GM10266 (cell line): ENCODE data around the gene DGLUCY.

ENCODE experiments used
- DNase-seq: peaks from one replicate; pipeline ENCODE4 v3.0.0; 2012; ENCODE audit errors: extremely low spot score
- TF ChIP-seq, protein P1 (sequence below): IDR thresholded peaks from 2 replicates; pipeline ENCODE4 v1.5.1; 2012; ENCODE audit warnings: mild to moderate bottlenecking, low read depth; ENCODE audit not compliant: control insufficient read depth, insufficient read depth; ENCODE audit errors: missing control alignments

Gene DGLUCY

GRCh38 chr14:91108941-91109611 lies 4.8 kb upstream of the DGLUCY start:
- peak; percentile 38 for DNase-seq
- TF ChIP-seq, protein P1, sequence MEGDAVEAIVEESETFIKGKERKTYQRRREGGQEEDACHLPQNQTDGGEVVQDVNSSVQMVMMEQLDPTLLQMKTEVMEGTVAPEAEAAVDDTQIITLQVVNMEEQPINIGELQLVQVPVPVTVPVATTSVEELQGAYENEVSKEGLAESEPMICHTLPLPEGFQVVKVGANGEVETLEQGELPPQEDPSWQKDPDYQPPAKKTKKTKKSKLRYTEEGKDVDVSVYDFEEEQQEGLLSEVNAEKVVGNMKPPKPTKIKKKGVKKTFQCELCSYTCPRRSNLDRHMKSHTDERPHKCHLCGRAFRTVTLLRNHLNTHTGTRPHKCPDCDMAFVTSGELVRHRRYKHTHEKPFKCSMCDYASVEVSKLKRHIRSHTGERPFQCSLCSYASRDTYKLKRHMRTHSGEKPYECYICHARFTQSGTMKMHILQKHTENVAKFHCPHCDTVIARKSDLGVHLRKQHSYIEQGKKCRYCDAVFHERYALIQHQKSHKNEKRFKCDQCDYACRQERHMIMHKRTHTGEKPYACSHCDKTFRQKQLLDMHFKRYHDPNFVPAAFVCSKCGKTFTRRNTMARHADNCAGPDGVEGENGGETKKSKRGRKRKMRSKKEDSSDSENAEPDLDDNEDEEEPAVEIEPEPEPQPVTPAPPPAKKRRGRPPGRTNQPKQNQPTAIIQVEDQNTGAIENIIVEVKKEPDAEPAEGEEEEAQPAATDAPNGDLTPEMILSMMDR: no peak

DNA sequence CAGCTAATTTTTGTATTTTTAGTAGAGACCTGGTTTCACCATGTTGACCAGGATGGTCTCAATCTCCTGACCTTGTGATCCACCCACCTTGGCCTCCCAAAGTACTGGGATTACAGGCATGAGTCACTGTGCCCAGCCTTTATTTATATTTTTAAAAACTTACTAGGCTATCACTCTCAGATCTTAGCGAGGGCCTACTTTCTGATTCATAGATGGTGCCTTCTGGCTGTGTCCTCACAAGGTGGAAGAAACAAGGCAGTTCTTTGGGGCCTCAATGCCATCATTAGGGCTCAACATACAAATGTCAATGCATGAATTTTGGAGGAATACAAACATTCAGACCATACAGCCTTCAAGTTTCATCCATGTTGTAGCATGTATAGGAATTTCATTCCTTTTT lies 2.4 kb upstream of the DGLUCY start:
- TF ChIP-seq, protein P1: no peak
- no peak for DNase-seq

DNA sequence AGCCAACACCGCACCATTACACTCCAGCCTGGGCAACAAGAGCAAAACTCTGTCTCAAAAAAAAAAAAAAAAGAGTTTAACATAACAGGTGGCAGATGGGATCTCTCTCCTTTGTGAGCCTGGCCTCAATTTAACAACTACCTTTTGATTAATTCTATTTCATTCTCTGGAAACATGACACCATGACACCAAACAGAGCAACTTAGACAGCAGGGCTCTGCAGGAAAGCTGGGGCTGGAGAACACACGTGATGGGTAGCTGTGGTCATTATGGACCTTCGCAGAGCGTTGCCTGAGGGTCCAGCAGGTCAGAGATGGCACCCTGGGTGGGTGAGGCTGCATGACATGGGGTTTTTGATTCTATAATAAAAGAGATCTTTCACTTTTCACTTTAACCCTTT lies 1.7 kb upstream of the DGLUCY start:
- TF ChIP-seq, protein P1: no peak
- no peak for DNase-seq

GRCh38 chr14:91114079-91115065 lies 499 bp downstream of the DGLUCY start:
- TF ChIP-seq, protein P1: no peak
- DNase-seq: peak; percentile 69

GRCh38 chr14:91115986-91116770 lies 2.3 kb downstream of the DGLUCY start:
- TF ChIP-seq, protein P1: no peak
- DNase-seq: no peak

DNA sequence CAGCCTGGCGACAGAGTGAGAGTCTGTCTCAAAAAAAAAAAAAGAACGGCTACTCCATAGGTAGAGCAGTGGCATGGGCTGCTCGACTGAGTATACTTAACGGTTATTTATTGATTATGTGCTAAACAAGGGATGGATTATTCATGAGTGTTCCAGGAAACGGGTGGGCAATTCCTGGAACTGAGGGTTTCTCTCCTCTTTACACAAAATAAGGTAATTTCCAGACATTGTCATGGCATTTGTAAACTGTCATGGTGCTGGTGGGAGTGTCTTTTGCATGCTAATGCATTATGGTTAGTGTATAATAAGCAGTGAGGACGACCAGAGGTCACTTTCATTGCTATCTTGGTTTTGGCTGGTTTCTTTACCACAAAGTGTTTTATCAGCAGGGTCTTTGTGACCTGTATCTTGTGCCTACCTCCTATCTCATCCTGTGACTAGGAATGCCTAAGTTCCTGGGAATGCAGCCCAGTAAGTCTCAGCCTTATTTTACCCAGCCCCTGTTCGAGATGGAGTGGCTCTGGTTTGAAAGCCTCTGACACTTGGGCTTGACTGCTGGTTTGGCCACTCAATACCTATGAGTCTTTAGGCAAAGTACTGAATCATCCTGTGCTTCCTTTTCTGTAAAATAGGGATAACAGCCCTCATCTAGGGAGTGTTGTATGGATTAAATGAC lies 3.2 kb downstream of the DGLUCY start:
- TF ChIP-seq, protein P1: no peak
- no peak for DNase-seq
